HFFc6 (cell line): ENCODE data around the gene SLC38A9. TPM values are rescaled to one million over a fixed set of nuclear protein-coding genes. Genes with fewer than 3 reads are reported as not detected.

ENCODE experiments used
- DNase-seq: peaks from one replicate; pipeline ENCODE4 v3.0.0-alpha.2; 2018
- H3K27ac Mint-ChIP-seq: 2 replicates; pipeline ENCODE4 v1.8.0; 2020; ENCODE audit warnings: mild to moderate bottlenecking, mixed read lengths
- H3K27me3 Mint-ChIP-seq: 2 replicates; pipeline ENCODE4 v1.8.0; 2021; ENCODE audit warnings: mild to moderate bottlenecking, moderate library complexity, mixed read lengths; ENCODE audit not compliant: insufficient read depth
- H3K36me3 Mint-ChIP-seq: 2 replicates; pipeline ENCODE4 v1.8.0; 2021; ENCODE audit warnings: low read depth, mixed read lengths
- H3K4me1 Mint-ChIP-seq: 2 replicates; pipeline ENCODE4 v1.8.0; 2020; ENCODE audit warnings: low read depth, mixed read lengths
- H3K4me3 Mint-ChIP-seq: 2 replicates; pipeline ENCODE4 v1.8.0; 2020; ENCODE audit warnings: mild to moderate bottlenecking, moderate library complexity, mixed read lengths
- H3K9me3 Mint-ChIP-seq: 2 replicates; pipeline ENCODE4 v1.8.0; 2020; ENCODE audit warnings: mild to moderate bottlenecking, mixed read lengths
- CTCF ChIP-seq: fragments of 200-600 bp; sonication (generic); IDR thresholded peaks from 2 replicates; pipeline ENCODE4 v1.5.0; 2021; ENCODE audit warnings: antibody characterized with exemption, mild to moderate bottlenecking
- total RNA-seq, 6 experiments: library from RNA; stranded (reverse); fragmentation: NEBNext Ultra II Directional; extraction: Animal tissue kit (Norgen Biotek cat#: 25700); gene quantifications; 2 replicates in 1 of 6; 3 replicates in 5 of 6; pipeline ENCODE4 v1.2.3, GENCODE V29; 2021

SLC38A9 gene
- total RNA-seq, 6 experiments from 2014 or later = 12.2 to 16.5 (median 13.2) TPM

- Mint-ChIP-seq H3K36me3 (peaks cover 4% of the 10 kb centered on the region; the same call in 1 of the 2 replicates), H3K27me3 (no peaks in the 10 kb centered on the region; the same call in 1 of the 2 replicates), H3K27ac (no peak overlapping the region), H3K9me3 (no peaks in the 10 kb centered on the region), H3K4me3 (no peak overlapping the region), H3K4me1 (peaks cover 42% of the 10 kb centered on the region)
- TF ChIP-seq CTCF = no peak
- no peak for DNase-seq
These were observed 77.3 kb downstream of the SLC38A9 start for GRCh38 chr5:55634866-55635265.

GRCh38 chr5:55634209-55634805 lies 77.8 kb downstream of the SLC38A9 start:
- no peak for DNase-seq
- peak overlapping the region; percentile 69 for H3K4me3 Mint-ChIP-seq
- no peak for TF ChIP-seq CTCF
- H3K9me3 Mint-ChIP-seq = no peaks in the 10 kb centered on the region
- peaks cover 42% of the 10 kb centered on the region for H3K4me1 Mint-ChIP-seq
- peaks cover 4% of the 10 kb centered on the region; the same call in 1 of the 2 replicates for H3K36me3 Mint-ChIP-seq
- H3K27ac Mint-ChIP-seq = peak overlapping the region; percentile 77
- no peaks in the 10 kb centered on the region; the same call in 1 of the 2 replicates for H3K27me3 Mint-ChIP-seq

- Mint-ChIP-seq H3K27ac (peak overlapping the region; percentile 77), H3K36me3 (peaks cover 4% of the 10 kb centered on the region; the same call in 1 of the 2 replicates), H3K9me3 (no peaks in the 10 kb centered on the region), H3K4me3 (peak overlapping the region; percentile 69), H3K4me1 (peaks cover 45% of the 10 kb centered on the region), H3K27me3 (no peaks in the 10 kb centered on the region; the same call in 1 of the 2 replicates)
- DNase-seq = peak; percentile 74
- TF ChIP-seq CTCF = no peak
These were observed 78.4 kb downstream of the SLC38A9 start for GRCh38 chr5:55633574-55634208.

- Mint-ChIP-seq H3K36me3 (no peaks in the 10 kb centered on the region), H3K27ac (no peak overlapping the region), H3K4me1 (peaks cover 54% of the 10 kb centered on the region), H3K27me3 (no peaks in the 10 kb centered on the region; the same call in 1 of the 2 replicates), H3K4me3 (no peak overlapping the region), H3K9me3 (no peaks in the 10 kb centered on the region)
- TF ChIP-seq CTCF = no peak
- DNase-seq = no peak
These were observed 82.3 kb downstream of the SLC38A9 start for GRCh38 chr5:55629815-55630214.

- Mint-ChIP-seq H3K27ac (0 out of 2 replicates have a peak overlapping the region, but pooled peaks have one; percentile 1), H3K9me3 (no peaks in the 10 kb centered on the region), H3K4me1 (peaks cover 30% of the 10 kb centered on the region), H3K4me3 (no peak overlapping the region), H3K27me3 (no peaks in the 10 kb centered on the region; the same call in 1 of the 2 replicates), H3K36me3 (no peaks in the 10 kb centered on the region)
- no peak for TF ChIP-seq CTCF
- DNase-seq = no peak
These were observed 85.3 kb downstream of the SLC38A9 start for GRCh38 chr5:55626790-55627189.
